NCI-H1092 treated with DMSO at 0.1 percent for 48 hours (cell line): ENCODE measurements around the gene PRR29.

Experiments used
- DNase-seq: peaks from one replicate; lab custom pipeline; 2025; lab: John Stamatoyannopoulos, UW

The PRR29 gene

DNA sequence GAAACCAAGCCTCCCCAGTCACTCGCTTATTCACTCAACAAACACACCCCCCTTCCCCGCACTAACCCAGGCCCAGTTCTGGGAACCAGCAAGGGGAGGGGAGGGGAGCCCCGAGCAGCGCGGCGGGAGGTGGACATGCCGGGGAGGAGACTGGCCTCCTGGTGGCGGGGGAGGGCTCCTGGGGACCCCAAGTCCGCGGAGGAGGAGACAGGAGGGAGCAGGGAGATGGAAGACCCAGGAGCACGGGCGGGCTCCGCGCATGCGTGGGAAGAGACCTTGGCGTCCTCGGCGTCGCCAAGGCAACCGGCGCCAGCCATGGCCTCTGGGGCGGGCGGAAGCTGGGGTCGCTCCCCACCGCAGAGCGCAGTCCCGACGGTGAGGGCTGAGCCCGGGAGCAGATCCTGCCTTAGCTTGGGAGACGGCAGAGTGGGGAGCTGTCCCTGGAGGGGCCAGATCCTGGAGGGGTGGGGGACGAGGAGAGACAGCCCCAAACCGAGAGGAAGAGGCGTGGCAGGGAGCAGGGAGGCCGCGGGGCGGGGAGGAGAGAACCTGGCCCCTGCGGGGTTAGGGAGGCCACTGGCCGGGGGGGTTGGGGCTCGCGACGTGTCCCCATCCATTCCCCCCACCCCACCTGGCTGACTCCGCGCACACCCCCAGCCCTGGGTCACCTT lies at the start of gene PRR29:
TSS of gene PRR29 (plus strand) at position 302 of the 671 bp plus-strand sequence. CDS start at position 316, 14 bp downstream.
- peak; percentile 46 for DNase-seq

GRCh38 chr17:63948521-63948920 lies 49.6 kb upstream of the PRR29 start:
- DNase-seq, result no peak

GRCh38 chr17:63949576-63950250 lies 48.4 kb upstream of the PRR29 start:
- DNase-seq, result no peak

- no peak for DNase-seq
These were observed 46.9 kb upstream of the PRR29 start for GRCh38 chr17:63950940-63951907.

GRCh38 chr17:63954402-63955063 lies 43.6 kb upstream of the PRR29 start:
- DNase-seq, result no peak

DNA sequence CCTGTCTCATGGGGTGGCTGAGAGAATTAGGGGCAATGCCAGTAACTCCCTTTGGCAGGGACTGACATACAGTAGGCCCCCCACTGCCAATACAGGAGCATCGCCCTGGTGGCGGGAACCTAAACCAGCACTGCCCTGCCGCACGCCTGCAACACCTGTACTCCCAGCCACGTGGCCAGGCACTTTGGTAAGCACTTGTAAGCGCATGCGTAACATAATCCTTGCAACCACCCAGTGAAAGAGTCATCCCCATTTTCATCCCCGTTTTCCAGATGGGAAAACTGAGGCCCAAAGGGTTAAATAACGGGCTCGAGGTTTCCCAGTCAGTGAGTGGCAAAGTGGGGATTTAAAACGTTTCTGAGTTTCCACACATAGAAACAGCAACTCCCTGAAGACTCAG lies 42.9 kb upstream of the PRR29 start:
- no peak for DNase-seq

DNA sequence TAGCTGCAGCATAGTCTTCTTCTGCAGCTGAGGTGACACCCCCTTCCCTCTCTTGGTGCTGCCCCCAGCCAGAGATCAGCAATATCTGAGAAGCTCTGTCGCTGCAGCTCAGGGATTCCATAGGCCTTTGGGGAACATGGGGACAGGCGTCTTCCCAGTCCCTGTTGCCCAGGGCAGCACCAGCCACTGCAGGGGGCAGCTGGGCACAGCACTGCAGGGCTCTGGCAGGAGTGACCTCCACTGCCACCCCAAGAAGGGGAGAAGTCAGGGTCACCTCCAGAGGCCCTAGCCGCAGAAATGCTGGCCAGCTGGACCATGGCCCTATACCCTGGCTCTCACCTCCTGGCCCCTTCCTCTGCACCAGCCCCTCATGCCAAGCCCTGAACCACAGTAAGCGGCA lies 42.4 kb upstream of the PRR29 start:
- DNase-seq, result no peak

GRCh38 chr17:63956296-63956920 lies 41.7 kb upstream of the PRR29 start:
- DNase-seq, result no peak

DNA sequence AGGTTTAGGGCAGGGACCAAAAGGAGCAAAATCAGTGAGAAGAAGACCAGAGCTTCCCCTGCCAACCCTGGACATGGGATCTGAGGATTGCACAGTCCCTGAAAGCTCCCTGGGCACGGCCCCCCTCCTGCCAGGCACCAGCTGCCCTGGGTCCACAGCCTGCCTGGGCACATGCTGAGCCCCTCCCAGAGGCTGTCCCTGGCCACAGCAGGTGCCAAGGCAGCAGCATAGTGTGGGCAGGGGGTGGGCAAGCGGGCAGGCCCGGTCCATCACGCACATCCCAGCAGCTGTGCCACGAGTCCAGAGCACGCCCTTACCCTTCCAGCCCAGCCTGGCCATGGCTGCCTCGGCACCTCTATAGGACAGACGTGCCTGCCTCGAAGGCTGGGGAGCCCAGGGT lies 38.1 kb upstream of the PRR29 start:
- no peak for DNase-seq

DNA sequence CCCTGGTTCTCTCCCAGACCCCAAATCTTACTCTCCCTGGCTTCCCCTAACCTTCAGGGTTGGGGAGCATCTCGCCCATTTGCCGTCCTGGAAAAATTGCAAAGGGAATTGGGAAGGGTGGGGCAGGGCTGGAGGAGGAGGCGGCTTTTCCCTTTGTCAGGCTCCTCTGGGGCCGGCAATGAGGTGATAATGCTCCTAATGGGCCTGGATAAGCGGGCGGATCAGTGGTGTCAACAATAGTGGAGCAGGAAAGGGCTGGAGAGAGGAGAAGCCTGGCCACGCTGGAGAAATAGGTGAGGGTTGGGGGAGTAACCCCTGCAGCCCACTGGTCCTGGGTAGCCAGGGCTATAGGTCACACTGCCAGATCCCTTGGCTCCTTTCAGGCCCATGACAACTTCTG lies 37.7 kb upstream of the PRR29 start:
- DNase-seq, result no peak

- DNase-seq, result no peak
These were observed 36.6 kb upstream of the PRR29 start for GRCh38 chr17:63961355-63962212.

- DNase-seq, result no peak
These were observed 35.8 kb upstream of the PRR29 start for GRCh38 chr17:63962298-63962744.

DNA sequence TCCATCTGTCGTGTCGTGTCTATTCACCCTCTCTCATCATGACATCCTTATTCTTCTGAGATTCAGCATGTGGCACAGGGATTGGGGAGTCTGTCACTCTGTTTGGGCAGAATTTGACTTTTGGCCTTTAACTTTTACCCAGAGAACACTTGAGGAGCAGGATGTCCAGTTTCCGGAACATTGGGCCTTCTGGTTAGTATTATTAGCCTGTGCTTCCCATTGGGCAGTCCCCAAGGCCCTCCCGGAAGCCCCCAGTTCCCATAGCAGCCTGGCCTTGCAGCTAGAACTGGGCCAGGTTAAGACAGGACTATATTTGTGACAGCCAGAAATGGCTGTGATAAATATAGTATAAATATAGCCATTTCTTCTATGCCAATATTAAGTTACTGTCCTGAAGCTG lies 35.0 kb upstream of the PRR29 start:
- no peak for DNase-seq

GRCh38 chr17:63966646-63967264 lies 31.4 kb upstream of the PRR29 start:
- DNase-seq, result no peak

DNA sequence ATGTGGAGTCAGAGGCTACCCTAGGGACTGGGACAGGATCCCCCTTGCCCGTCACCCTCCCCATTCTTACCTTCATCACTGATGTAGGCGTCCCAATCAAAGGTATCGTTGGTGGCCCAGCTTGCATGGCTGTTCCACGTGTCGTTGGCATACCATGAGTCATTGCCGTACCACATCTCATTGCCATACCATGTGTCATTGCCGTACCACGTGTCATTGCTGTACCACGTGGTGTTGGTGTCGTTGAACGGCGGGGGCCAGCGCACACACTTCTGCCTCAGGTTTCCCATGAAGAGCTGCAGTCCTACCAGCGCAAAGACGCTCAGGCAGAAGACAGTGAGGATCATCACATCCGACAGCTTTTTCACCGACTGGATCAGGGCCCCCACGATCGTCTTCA lies 30.2 kb upstream of the PRR29 start:
- no peak for DNase-seq

GRCh38 chr17:63969278-63969677 lies 28.9 kb upstream of the PRR29 start:
- no peak for DNase-seq

DNA sequence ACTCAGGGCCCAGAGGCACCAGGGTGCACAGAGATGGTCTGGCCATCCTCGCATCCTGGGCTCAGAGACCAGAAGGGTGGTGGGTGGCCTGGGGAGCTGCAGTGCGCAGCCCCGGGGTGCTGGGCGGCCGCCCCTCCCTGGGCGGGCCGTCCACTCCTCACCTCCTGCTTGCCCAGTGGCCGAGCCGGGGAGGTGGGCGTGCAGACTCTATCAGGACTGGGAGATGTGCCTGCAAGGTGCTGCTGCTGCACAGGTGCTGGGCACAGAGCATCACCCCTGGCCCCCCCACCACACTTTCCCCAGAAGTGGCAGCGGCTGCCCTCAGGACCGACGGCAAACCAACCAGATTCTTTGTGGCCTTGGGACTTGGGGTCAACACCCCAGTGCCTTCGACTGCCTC lies 25.4 kb upstream of the PRR29 start, which contains the start of gene SCN4A:
TSS of gene SCN4A (minus strand) at position 123 of the 400 bp plus-strand sequence. CDS start at position 46, 77 bp downstream.
- no peak for DNase-seq

- DNase-seq, result no peak
These were observed 24.9 kb upstream of the PRR29 start for GRCh38 chr17:63973247-63973646.

GRCh38 chr17:63973930-63974593 lies 24.1 kb upstream of the PRR29 start:
- peak; percentile 4 for DNase-seq
